Right lobe of liver (tissue), 4 donors: ENCODE measurements around the gene MYH6.

Experiments used
- CTCF ChIP-seq, 4 donors: fragments of 200-600 bp in 3 of 4; fragments of 450-650 bp in 1 of 4; IDR thresholded peaks; one replicate each; pipeline versions ENCODE4 v1.5.1 to v1.8.0; 2016 to 2022; ENCODE audit warnings: antibody characterized with exemption in 4 of 4, mild to moderate bottlenecking in 2 of 4
- POLR2A ChIP-seq: fragments of 450-650 bp; IDR thresholded peaks from one replicate; pipeline ENCODE4 v1.6.1; 2017; ENCODE audit warnings: antibody characterized with exemption, mild to moderate bottlenecking
- donor health status: DM: no; HTN: no; CAD: no.
- donor health status: DM: no; HTN: no; CAD: no.
- donor health status: DM: no; HTN: yes; CAD: no.

GRCh38 chr14:23375527-23376251 is 32.4 kb downstream of the MYH6 start:
- TF ChIP-seq POLR2A (no peak), CTCF (IDR thresholded peaks at IDR 0.05) (no peak)
